ENCODE measurements around the gene ENTPD5. TPM values are rescaled to one million over a fixed set of nuclear protein-coding genes. Genes with fewer than 3 reads are reported as not detected.
A peak's percentile ranks its signal among the peaks of the same experiment; 100 is the strongest.
"Not testable (repeated sequence)": the region's sequence is repeated elsewhere in the genome, so short reads cannot be mapped to it uniquely, and the experiment has no call there.

The ENTPD5 gene
- total RNA-seq, 1 experiment from 2014 or later: 11.8 TPM

DNA sequence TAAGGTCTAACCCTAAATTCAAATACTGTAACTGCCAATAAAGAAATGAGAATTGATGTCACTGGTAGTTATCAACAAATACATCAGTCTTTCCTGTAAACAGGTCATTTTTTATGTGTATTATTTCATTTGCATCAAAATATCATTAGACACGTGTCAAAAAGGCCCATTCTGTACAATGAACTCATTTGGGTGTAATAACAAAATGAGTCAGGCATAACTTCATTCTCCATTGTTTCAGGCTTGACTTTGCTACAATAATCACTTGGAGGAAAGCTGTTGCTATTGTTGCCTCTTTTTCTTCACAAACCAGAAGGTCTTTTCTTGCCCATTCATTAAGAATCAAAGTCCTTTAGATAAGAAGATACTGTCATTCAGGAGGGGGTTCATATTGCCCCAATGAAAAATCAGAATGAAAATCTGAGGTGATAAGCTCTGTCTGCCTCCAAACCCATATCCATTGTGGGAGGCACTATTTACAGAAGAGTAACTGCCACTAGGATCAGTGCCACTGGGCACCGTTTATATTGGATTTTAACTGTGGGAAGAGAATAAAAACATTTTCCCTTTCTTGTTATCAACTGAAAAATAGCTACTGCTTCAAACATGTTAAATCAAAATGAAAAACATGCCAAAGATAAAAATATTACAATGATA, 10.1 kb downstream of the ENTPD5 start:
- DNase-seq (ENCODE audit: low read depth): no peak

GRCh38 chr14:74005664-74006063, 13.4 kb downstream of the ENTPD5 start:
- DNase-seq (ENCODE audit: low read depth): not testable (repeated sequence)

DNA sequence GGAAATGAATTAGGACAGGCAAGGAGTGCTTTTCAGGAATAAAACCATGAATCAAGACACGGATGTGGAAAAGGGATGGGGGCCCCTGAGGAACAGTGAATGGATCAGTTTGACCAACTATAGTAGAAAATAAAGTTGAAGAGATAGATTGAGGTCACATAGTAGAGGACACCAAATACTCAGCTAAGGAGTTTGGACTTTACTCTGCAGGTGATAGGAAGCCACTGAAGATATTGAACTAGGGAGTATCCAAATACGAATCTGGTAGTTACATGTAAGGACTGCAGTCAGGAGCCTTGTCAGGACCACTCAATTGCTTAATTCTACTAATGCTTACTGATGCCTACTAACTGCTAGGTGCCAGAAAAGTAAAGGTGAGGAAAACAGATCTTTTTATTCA, 20.4 kb downstream of the ENTPD5 start:
- DNase-seq (ENCODE audit: low read depth): no peak

DNA sequence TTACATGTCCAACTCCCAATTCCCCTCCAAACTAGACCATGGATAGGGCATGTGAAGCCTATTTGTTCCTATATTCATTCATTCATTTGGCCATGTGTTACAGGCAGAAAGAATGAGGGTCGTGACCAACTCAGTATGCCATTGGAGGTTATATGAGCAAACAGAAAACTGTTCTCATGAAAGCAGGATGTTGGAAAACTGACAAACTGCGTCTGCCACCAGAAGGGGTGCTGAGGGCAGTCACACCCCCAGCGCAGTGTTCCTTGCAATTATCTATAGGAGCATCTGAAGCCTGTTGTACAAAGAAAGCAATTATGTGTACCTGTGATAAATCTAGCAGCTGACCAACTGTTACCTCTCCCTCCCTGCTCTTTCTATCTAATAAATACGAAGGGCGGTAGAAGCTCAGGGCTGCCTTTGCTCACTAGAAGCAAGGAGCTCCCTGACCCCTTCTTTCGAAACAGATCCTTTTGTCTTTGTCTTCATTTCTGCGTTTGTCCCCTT, 21.1 kb downstream of the ENTPD5 start:
- DNase-seq (ENCODE audit: low read depth): no peak

DNA sequence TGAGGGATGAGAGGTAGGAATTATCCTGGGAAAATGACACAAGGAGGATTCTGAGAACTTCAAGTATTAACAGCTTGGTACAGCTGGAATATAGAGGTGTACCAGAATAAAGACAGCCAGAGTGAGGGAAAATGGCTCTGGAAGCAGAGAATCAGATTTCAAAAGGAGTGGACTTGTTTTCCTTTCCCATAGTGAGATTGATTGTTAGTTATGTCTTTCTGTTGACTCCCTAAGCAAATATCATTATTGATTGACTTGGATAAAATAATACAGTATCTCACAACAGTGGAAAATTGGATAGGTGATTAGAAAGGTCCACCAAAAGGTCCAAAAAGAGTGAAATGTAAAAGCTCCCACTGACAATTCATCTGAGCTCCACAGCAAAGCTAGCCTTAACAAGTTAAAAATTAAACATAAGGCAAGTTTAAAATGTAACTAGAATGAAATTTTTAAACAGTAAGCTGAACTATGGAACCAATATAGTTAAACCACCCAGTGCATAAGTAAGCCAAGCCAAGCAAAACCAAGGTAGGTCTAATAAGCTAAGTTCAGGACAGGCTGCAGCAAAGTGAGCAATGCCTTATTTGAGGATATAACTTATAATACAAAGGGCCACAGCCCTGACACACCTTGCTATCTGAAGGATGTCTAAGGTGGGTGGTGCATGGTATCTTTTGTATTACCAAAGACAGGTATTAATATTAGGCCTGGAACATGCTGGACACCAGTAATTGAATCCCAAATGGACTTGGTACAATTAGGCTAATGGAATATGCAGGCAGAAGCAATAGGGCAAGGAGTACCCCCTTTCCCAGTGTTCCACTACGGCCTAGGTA, 21.8 kb downstream of the ENTPD5 start:
- no peak for DNase-seq (ENCODE audit: low read depth)

DNA sequence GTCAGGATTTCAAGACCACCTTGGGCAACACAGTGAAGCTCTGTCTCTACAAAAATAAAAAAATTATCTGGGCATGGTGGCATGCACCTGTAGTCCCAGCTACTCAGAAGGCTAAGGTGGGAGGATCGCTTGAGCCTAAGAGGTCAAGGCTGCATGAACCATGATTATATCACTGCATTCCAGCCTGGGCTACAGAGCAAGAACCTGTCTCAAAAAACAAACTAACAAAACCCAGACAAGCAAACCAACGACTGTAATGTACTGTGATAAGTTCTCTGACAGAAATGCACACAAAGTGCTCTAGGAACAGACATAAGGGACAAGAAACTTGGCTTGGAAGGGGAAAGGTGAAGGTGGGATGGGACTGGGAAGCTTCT, 22.4 kb downstream of the ENTPD5 start:
- DNase-seq (ENCODE audit: low read depth): no peak

- no peak for DNase-seq (ENCODE audit: low read depth)
These were observed 23.1 kb downstream of the ENTPD5 start for GRCh38 chr14:73995977-73996378.

DNA sequence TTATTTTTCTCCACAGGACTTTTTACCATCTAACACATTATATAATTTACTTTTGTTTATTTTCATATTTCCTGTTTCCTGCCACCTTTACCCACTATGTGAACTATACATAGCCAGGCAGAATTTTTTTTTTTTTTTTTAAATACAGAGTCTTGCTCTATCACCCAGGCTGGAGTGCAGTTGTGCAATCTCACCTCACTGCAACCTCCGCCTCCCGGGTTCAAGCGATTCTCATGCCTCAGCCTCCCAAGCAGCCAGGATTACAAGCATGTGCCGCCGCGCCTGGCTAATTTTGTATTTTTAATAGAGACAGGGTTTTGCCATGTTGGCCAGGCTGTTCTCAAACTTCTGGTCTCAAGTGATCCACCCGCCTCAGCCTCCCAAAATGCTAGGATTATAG, 24.2 kb downstream of the ENTPD5 start:
- DNase-seq (ENCODE audit: low read depth): not testable (repeated sequence)

DNA sequence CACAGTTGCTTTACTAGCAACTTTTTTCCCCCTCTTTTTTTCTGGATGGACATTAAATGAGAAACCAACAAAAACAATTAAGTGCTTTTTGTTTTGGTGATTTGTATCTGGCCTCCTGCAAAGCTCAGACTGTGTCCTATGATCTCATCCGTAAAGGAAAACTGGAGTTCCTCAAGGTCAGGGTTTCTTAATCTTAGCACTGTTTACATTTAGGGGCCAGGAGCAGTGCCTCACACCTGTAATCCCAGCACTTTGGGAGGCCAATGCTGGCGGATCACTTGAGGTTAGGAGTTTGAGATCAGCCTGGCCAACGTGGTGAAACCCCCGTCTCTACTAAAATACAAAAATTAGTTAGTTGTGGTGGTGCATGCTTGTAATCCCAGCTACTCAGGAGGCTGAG, 28.0 kb downstream of the ENTPD5 start:
- DNase-seq (ENCODE audit: low read depth): no peak

DNA sequence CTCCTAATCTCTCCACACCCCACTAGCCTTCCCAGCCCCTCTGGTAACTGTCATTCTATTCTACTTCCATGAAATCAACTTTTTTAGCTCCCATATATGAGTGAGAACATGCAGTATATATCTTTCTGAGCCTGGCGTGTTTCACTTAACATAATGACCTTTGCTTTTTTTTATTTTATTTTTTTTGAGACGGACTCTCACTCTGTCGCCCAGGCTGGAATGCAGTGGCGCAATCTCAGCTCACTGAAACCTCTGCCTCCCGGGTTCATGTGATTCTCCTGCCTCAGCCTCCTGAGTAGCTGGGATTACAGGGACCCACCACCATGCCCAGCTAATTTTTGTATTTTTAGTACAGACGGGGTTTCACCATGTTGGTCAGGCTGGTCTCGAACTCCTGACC, 30.4 kb downstream of the ENTPD5 start:
- DNase-seq (ENCODE audit: low read depth): not testable (repeated sequence)

DNA sequence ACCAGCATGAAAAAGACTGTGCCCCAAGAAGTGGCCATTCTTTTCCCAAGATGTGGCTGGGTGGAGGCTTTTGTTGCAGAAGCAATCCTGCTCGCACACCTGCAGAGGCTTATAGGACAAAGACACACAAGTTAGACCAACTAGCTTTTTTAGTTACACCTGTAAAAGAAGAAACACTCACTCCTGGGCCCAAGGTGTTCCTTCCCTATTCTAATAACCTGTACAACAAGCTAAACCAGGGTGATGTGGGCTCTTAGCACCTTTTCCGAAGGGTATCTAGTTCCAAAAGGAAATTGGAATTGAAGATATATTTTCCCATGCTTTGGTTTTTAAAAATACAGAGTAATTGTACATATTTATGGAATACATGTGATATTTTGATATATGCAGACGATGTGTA, 31.0 kb downstream of the ENTPD5 start:
- DNase-seq (ENCODE audit: low read depth): no peak

GRCh38 chr14:73977896-73978295, 41.2 kb downstream of the ENTPD5 start:
- peak; percentile 14 for DNase-seq (ENCODE audit: low read depth)

DNA sequence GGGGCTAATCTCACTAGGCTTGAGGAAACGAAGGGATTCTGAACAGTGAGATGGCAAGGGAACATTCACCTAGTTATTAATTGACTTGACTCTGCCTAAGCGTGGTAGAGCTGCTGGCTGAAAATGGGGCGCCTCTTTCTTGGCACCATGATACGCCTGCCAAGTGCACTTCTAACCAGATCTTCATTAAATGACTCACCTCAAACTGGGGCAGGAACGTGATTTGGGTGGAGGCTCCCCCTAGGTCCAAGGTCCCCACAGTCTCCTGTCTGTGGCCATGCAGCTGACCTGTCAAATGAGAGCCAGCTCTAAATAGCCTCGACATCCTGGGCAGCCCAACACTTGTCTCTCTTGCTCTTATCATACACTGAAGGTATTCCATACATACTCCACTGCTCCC, 43.0 kb downstream of the ENTPD5 start:
- DNase-seq (ENCODE audit: low read depth): no peak

- peak; percentile 61 for DNase-seq (ENCODE audit: low read depth)
These were observed 45.6 kb downstream of the ENTPD5 start for GRCh38 chr14:73973497-73973896.

DNA sequence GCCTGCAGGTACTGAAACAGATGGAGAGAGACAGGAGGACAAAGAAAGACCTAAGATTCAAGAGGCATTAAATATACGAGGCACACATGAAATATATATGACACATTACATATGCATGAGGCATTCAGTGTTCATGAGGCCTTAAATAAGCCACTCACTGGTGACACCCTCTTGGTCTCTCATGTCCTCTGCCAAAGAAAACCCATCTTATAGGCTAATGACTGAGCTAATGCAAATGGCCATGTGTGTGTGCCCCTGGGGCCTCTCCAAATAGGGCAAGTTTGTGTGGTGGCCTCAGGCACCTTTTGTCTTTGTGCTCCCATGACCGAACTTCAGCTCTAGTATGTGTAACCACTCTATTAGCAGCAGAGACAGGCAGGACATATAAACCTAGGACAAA, 50.2 kb downstream of the ENTPD5 start:
- no peak for DNase-seq (ENCODE audit: low read depth)

- no peak for DNase-seq (ENCODE audit: low read depth)
These were observed 53.9 kb downstream of the ENTPD5 start for GRCh38 chr14:73965216-73965615.

DNA sequence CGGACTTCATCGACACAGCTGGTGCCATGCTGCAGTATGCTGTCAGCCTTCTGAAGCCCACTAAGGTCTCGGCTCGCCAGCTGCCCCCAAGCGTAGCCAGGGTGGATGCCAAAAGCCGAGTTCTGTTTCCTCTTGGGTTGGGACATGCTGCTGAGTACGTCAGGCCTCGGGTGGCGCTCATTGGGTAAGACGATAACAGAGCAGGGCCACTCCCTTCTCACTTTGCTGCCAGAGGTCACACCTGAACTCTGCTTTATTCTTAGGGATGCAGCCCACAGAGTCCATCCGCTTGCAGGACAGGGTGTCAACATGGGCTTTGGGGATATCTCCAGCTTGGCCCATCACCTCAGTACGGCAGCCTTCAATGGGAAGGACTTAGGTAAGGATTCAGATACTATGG, 57.9 kb downstream of the ENTPD5 start:
- no peak for DNase-seq (ENCODE audit: low read depth)

DNA sequence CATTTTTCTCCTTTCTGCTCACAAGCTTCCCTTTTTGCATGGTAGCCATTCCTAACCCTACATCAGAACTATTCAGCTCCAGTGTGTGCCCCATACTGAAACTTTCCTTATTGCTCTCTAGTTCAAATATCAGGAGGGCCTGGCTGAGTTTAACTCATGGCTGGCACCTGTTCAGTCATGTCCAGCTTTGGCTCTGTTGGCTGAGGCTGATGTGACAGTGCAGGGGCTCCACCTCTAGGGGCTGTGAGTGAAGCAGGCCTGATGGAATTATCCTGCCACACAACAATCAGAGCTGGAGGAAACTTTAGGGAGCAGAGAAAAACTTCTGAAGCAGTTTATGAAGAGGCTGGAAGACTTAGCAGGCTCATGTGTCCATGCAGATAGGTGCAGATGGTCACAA, 60.5 kb downstream of the ENTPD5 start:
- peak; percentile 38 for DNase-seq (ENCODE audit: low read depth)

GRCh38 chr14:73955674-73956073, 63.4 kb downstream of the ENTPD5 start:
- DNase-seq (ENCODE audit: low read depth): no peak

- no peak for DNase-seq (ENCODE audit: low read depth)
These were observed 65.4 kb downstream of the ENTPD5 start for GRCh38 chr14:73953731-73954130.

- peak; percentile 97 for DNase-seq (ENCODE audit: low read depth)
These were observed 69.0 kb downstream of the ENTPD5 start, which contains the start of the genes COQ6 and FAM161B for GRCh38 chr14:73949752-73950734. TSS of gene COQ6 (plus strand) at chr14:73950302. CDS start at chr14:73950333, 31 bp downstream. TSS of gene FAM161B (minus strand) at chr14:73950094. CDS start at chr14:73950026, 68 bp downstream.
